OCI-LY1 (cell line): ENCODE results near the gene KRTAP9-2.

ENCODE experiments used
- H2AFZ ChIP-seq: fragments of 200-600 bp; sonication (generic), shearing (Covaris generic); 2 replicates; pipeline ENCODE4 v1.6.0; 2014; ENCODE audit warnings: antibody characterized with exemption, mild to moderate bottlenecking, low read length
- H3F3A ChIP-seq: fragments of 200-600 bp; sonication (generic), shearing (Covaris generic); 2 replicates; pipeline ENCODE4 v1.6.0; 2014; ENCODE audit warnings: mild to moderate bottlenecking, antibody characterized with exemption, low read length, moderate library complexity; ENCODE audit not compliant: insufficient read depth
- H3K27ac ChIP-seq: fragments of 200-600 bp; sonication (generic); 2 replicates; pipeline ENCODE4 v1.5.1; 2014; ENCODE audit warnings: low read length, mixed run types, mild to moderate bottlenecking, low read depth; ENCODE audit not compliant: poor library complexity, severe bottlenecking
- H3K27me3 ChIP-seq: fragments of 200-600 bp; sonication (generic); 2 replicates; pipeline ENCODE4 v1.6.0; 2014; ENCODE audit warnings: antibody characterized with exemption, mild to moderate bottlenecking, low read length, moderate library complexity; ENCODE audit not compliant: insufficient read depth
- H3K36me3 ChIP-seq: fragments of 200-600 bp; sonication (generic); 2 replicates; pipeline ENCODE4 v1.6.1; 2014; ENCODE audit warnings: mild to moderate bottlenecking, antibody characterized with exemption, low read length, moderate library complexity, mixed read lengths; ENCODE audit not compliant: insufficient read depth
- H3K4me1 ChIP-seq: fragments of 200-600 bp; sonication (generic); 2 replicates; pipeline ENCODE4 v1.5.1; 2014; ENCODE audit warnings: mild to moderate bottlenecking, low read length, moderate library complexity; ENCODE audit not compliant: insufficient read depth, severe bottlenecking
- H3K4me2 ChIP-seq: fragments of 200-600 bp; sonication (generic), shearing (Covaris generic); 2 replicates; pipeline ENCODE4 v1.6.1; 2014; ENCODE audit warnings: low read length
- H3K4me3 ChIP-seq: fragments of 200-600 bp; sonication (generic); 2 replicates; pipeline ENCODE4 v1.5.1; 2014; ENCODE audit warnings: low read length, low read depth, mild to moderate bottlenecking, mixed read lengths; ENCODE audit not compliant: poor library complexity, severe bottlenecking
- H3K79me2 ChIP-seq: fragments of 200-600 bp; shearing (Covaris generic); 2 replicates; pipeline ENCODE4 v1.6.1; 2016; ENCODE audit warnings: mixed run types, low read length, mixed read lengths; ENCODE audit not compliant: insufficient read depth
- H3K9ac ChIP-seq: fragments of 200-600 bp; sonication (generic), shearing (Covaris generic); 2 replicates; pipeline ENCODE4 v1.6.1; 2014; ENCODE audit warnings: mild to moderate bottlenecking, low read length, mixed read lengths
- H3K9me2 ChIP-seq: fragments of 200-600 bp; sonication (generic), shearing (Covaris generic); 2 replicates; pipeline ENCODE4 v1.6.1; 2014; ENCODE audit warnings: low read depth, mild to moderate bottlenecking, low read length, mixed read lengths
- H3K9me3 ChIP-seq: fragments of 200-600 bp; shearing (Covaris generic); 2 replicates; pipeline ENCODE4 v1.6.1; 2014; ENCODE audit warnings: low read length, mixed read lengths
- H4K20me1 ChIP-seq: fragments of 200-600 bp; sonication (generic), shearing (Covaris generic); 2 replicates; pipeline ENCODE4 v1.6.0; 2016; ENCODE audit warnings: mild to moderate bottlenecking, low read length; ENCODE audit not compliant: insufficient read depth
- CTCF ChIP-seq: fragments of 200-600 bp; sonication (generic), shearing (Covaris generic); IDR thresholded peaks from 2 replicates; pipeline ENCODE4 v1.5.1; 2017; ENCODE audit warnings: mild to moderate bottlenecking, antibody characterized with exemption, low read length, moderate library complexity, mixed read lengths
- EZH2 ChIP-seq: fragments of 200-600 bp; sonication (generic), shearing (Covaris generic); IDR thresholded peaks from 2 replicates; pipeline ENCODE4 v1.8.0; 2017; ENCODE audit warnings: borderline replicate concordance, mixed run types, mild to moderate bottlenecking, antibody characterized with exemption, low read length, moderate library complexity, mixed read lengths

KRTAP9-2 gene

DNA sequence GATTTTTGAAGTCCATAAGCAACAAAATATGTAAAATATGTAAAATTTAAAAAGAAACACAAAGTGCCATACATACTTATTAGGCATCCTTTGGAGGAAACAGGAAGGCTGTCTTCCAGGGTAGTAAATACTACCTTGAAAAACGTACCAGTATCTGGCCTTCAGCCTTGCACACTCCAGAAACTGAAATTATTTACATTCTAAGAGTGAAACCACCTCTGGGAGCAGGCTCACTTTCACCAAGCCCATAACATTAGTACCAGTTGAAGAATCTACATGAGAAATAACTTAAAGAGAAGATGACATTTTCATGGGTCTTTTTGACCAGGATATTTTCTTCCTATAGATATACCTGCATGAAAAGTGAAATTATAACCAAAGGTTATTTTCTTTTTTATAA is 30.4 kb upstream of the KRTAP9-2 start:
- no peak overlapping the region for H3K4me3 ChIP-seq
- H3K27me3 ChIP-seq, result no peaks in the 10 kb centered on the region
- no peak overlapping the region for H3K4me2 ChIP-seq
- no peaks in the 10 kb centered on the region for H3K79me2 ChIP-seq
- H3K9ac ChIP-seq, result no peak overlapping the region
- no peaks in the 10 kb centered on the region for H3F3A ChIP-seq
- no peaks in the 10 kb centered on the region for H3K36me3 ChIP-seq
- TF ChIP-seq CTCF (no peak), EZH2 (no peak)
- no peaks in the 10 kb centered on the region for H3K4me1 ChIP-seq
- no peaks in the 10 kb centered on the region for H3K9me2 ChIP-seq
- no peak overlapping the region for H3K27ac ChIP-seq
- H3K9me3 ChIP-seq, result no peaks in the 10 kb centered on the region
- no peak overlapping the region for H2AFZ ChIP-seq
- H4K20me1 ChIP-seq, result no peaks in the 10 kb centered on the region

DNA sequence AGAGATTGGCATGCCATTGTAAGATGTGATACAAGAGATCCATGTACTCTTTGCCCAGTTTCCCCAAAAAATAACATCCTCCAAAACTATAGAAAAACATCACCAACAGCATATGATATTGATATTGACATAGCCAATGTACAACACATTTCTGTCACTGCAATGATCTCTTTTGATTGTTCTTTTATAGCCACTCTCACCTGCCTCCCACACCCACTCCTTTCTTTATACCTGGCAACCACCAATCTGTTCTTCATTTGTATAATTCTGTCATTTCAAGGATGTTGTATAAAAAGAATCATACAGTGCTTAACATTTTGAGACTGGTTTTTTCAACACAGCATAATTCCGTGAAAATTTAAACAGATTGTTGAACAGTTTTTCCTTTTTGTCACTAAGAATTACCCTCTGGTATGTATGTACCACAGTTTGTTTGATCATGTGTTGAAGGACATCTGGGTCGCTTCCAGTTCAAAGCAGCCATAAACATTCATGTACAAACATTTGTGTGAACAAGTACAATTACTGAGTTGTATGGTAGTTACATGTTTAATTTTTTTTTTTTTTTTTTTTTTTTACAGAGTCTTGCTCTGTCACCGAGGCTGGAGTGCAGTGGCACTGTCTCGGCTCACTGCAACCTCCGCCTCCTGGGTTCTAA is 26.9 kb upstream of the KRTAP9-2 start:
- Histone ChIP-seq H3K9me3 (no peaks in the 10 kb centered on the region), H3K4me2 (no peak overlapping the region), H4K20me1 (no peaks in the 10 kb centered on the region), H3K27ac (no peak overlapping the region), H3K4me3 (no peak overlapping the region), H3K27me3 (no peaks in the 10 kb centered on the region), H2AFZ (no peak overlapping the region), H3K9ac (no peak overlapping the region), H3F3A (no peaks in the 10 kb centered on the region), H3K9me2 (no peaks in the 10 kb centered on the region), H3K79me2 (no peaks in the 10 kb centered on the region), H3K4me1 (no peaks in the 10 kb centered on the region), H3K36me3 (no peaks in the 10 kb centered on the region)
- no peak for TF ChIP-seq CTCF
- no peak for TF ChIP-seq EZH2

- no peak overlapping the region for H3K9ac ChIP-seq
- no peak overlapping the region for H3K27ac ChIP-seq
- H3K4me2 ChIP-seq, result no peak overlapping the region
- no peaks in the 10 kb centered on the region for H3K36me3 ChIP-seq
- H3K9me3 ChIP-seq, result no peaks in the 10 kb centered on the region
- H3K9me2 ChIP-seq, result no peaks in the 10 kb centered on the region
- H3K4me1 ChIP-seq, result no peaks in the 10 kb centered on the region
- H3K79me2 ChIP-seq, result no peaks in the 10 kb centered on the region
- H3K27me3 ChIP-seq, result no peaks in the 10 kb centered on the region
- no peak overlapping the region for H3K4me3 ChIP-seq
- H4K20me1 ChIP-seq, result no peaks in the 10 kb centered on the region
- no peak for TF ChIP-seq CTCF
- TF ChIP-seq EZH2, result no peak
- H3F3A ChIP-seq, result no peaks in the 10 kb centered on the region
- no peak overlapping the region for H2AFZ ChIP-seq
Measured at GRCh38 chr17:41211845-41212466, 14.5 kb upstream of the KRTAP9-2 start.
